ENCODE measurements around the gene NAGK. TPM values are rescaled to one million over a fixed set of nuclear protein-coding genes. Genes with fewer than 3 reads are reported as not detected.
A peak's percentile ranks its signal among the peaks of the same experiment; 100 is the strongest.
"Not testable (repeated sequence)": the region's sequence is repeated elsewhere in the genome, so short reads cannot be mapped to it uniquely, and the experiment has no call there.

NAGK gene
- polyA plus RNA-seq, 6 donors from 2014 or later, result 74.8 to 140 (median 101) TPM

GRCh38 chr2:71074893-71075395 is 6.5 kb downstream of the NAGK start:
- H3K9me3 Mint-ChIP-seq, result no peaks in the 10 kb centered on the region
- H3K36me3 Mint-ChIP-seq, result peaks cover 16 to 31% of the 10 kb centered on the region in 2 donors
- peak overlapping the region in 3 of 6 donors; percentile 61 to 92 (median 79) for H3K27ac Mint-ChIP-seq
- no peaks in the 10 kb centered on the region for H3K27me3 Mint-ChIP-seq
- ATAC-seq (ENCODE audit: low read depth in 2 of 2) (no peak), DNase-seq (no peak)
- no peak overlapping the region for H3K4me3 Mint-ChIP-seq
- peaks cover 37 to 52% (median 51%) of the 10 kb centered on the region in 3 donors for H3K4me1 Mint-ChIP-seq

GRCh38 chr2:71078624-71079023 is 10.2 kb downstream of the NAGK start:
- H3K4me3 Mint-ChIP-seq, result no peak overlapping the region
- H3K4me1 Mint-ChIP-seq, result peaks cover 5 to 18% (median 14%) of the 10 kb centered on the region in 3 donors
- peak overlapping the region in 3 of 6 donors; percentile 53 to 82 (median 65) for H3K27ac Mint-ChIP-seq
- H3K36me3 Mint-ChIP-seq, result peaks cover 13 to 26% of the 10 kb centered on the region in 2 donors
- ATAC-seq (ENCODE audit: low read depth in 2 of 2) (no peak), DNase-seq (no peak)
- H3K27me3 Mint-ChIP-seq, result no peaks in the 10 kb centered on the region
- H3K9me3 Mint-ChIP-seq, result no peaks in the 10 kb centered on the region

- Mint-ChIP-seq H3K36me3 (peaks cover 5 to 11% of the 10 kb centered on the region in 2 donors), H3K27ac (peak overlapping the region in 1 of 6 donors; percentile 60), H3K27me3 (peaks cover 2 to 17% (median 6%) of the 10 kb centered on the region in 3 donors), H3K4me1 (peaks cover 0 to 11% (median 3%) of the 10 kb centered on the region in 3 donors), H3K9me3 (no peaks in the 10 kb centered on the region), H3K4me3 (peak overlapping the region in 4 of 8 donors; percentile 19 to 59 (median 52))
- ATAC-seq (ENCODE audit: low read depth in 2 of 2), result no peak
- DNase-seq, result no peak
Measured at GRCh38 chr2:71082402-71083252, 14.2 kb downstream of the NAGK start.

DNA sequence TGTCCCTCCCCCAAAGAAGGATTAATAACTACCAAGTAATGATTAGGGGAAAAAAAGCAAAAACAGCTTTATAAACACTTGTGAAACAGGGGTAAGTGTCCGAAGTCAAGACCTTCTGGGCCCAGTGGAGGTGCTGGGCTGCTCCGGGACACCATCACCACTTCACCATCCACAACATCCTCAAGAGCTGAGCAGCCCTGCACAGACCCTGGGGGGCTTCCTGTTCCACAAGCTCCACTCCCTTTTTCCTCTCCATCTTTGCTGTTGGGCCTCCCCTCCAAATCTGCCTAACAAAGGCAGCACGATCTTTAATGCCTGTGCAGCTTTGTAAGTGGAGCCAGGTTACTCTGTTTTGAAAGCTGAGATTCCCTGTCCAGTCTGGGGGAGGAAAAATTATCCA is 14.8 kb downstream of the NAGK start:
- Mint-ChIP-seq H3K4me3 (peak overlapping the region in 1 of 8 donors; percentile 59), H3K4me1 (peaks cover 0 to 11% (median 3%) of the 10 kb centered on the region in 3 donors), H3K27me3 (peaks cover 6 to 24% (median 8%) of the 10 kb centered on the region in 3 donors)
- H3K9me3 Mint-ChIP-seq; DNase-seq; ATAC-seq (ENCODE audit: low read depth in 2 of 2); H3K27ac Mint-ChIP-seq; H3K36me3 Mint-ChIP-seq: not testable (repeated sequence)

DNA sequence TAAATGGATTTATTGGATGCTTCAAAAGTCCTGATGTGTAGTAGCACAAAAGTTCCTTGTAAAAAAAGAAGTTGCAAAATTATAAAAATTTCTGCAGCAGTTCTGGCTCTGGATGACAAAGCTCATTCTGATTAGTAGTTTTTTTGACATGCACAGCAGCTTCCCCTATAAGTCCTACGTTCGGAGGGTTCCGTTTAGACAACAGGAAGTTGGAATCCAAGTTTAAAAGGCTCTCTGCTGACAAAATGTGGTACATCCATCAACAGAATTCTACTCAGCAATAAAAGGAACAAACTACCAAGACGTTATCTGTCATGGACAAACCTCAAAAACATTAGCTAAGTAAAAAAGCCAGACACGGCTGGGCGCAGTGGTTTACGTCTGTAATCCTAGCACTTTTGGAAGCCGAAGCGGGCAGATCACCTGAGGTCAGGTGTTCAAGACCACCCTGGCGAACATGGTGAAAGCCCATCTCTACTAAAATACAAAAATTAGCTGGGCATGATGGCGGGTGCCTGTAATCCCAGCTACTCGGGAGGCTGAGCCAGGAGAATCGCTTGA is 15.4 kb downstream of the NAGK start:
- Mint-ChIP-seq H3K4me1 (peaks cover 0 to 11% (median 3%) of the 10 kb centered on the region in 3 donors), H3K4me3 (peak overlapping the region; percentile 35 to 88 (median 74)), H3K27me3 (peaks cover 6 to 28% (median 13%) of the 10 kb centered on the region in 3 donors), H3K27ac (peak overlapping the region in 4 of 6 donors; percentile 38 to 89 (median 74))
- not testable (repeated sequence) for DNase-seq, H3K9me3 Mint-ChIP-seq, H3K36me3 Mint-ChIP-seq
- ATAC-seq (ENCODE audit: low read depth in 2 of 2), result peak in 1 of 2 donors; percentile 71

- ATAC-seq (ENCODE audit: low read depth in 2 of 2); H3K36me3 Mint-ChIP-seq; H3K4me3 Mint-ChIP-seq; DNase-seq; H3K9me3 Mint-ChIP-seq: not testable (repeated sequence)
- Mint-ChIP-seq H3K27ac (peak overlapping the region in 1 of 6 donors; percentile 9), H3K27me3 (peaks cover 12 to 45% (median 29%) of the 10 kb centered on the region in 3 donors), H3K4me1 (peaks cover 0 to 11% (median 3%) of the 10 kb centered on the region in 3 donors)
Measured at GRCh38 chr2:71085325-71086003, 17.0 kb downstream of the NAGK start.

DNA sequence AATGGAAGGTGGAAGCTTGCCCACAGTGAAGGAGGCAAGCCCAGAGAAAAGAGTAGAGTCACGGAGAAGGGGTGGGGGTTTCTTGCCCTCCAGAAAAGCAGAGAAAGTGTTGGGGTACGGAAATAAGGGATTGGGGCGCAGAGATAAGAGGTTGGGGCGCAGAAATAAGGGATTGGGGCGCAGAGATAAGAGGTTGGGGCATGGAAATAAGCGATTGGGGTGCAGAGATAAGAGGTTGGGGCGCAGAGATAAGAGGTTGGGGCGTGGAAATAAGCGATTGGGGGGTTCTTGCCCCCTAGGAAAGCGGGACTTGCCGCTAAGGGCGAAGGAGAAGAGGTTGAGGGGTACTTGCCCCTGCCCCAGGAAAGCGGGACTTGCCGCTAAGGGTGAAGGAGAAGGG is 21.0 kb downstream of the NAGK start:
- H3K27ac Mint-ChIP-seq, result peak overlapping the region in 1 of 6 donors; percentile 85
- not testable (repeated sequence) for ATAC-seq (ENCODE audit: low read depth in 2 of 2); H3K4me1 Mint-ChIP-seq; H3K9me3 Mint-ChIP-seq; DNase-seq; H3K36me3 Mint-ChIP-seq
- H3K27me3 Mint-ChIP-seq, result peaks cover 12 to 46% (median 30%) of the 10 kb centered on the region in 3 donors
- peak overlapping the region in 1 of 8 donors; percentile 26 for H3K4me3 Mint-ChIP-seq

DNA sequence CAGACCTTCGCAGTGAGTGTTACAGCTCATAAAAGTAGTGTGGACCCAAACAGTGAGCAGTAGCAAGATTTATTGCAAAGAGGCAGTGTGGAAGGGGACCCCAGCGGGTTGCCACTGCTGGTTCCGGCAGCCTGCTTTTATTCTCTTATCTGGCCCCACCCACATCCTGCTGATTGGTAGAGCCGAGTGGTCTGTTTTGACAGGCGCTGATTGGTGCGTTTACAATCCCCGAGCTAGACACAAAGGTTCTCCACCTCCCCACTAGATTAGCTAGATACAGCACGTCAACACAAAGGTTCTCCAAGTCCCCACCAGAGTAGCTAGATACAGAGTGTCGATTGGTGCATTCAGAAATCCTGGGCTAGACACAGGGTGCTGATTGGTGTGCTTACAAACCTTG is 23.4 kb downstream of the NAGK start:
- H3K4me3 Mint-ChIP-seq; H3K4me1 Mint-ChIP-seq; ATAC-seq (ENCODE audit: low read depth in 2 of 2); H3K27ac Mint-ChIP-seq; H3K36me3 Mint-ChIP-seq; H3K9me3 Mint-ChIP-seq; DNase-seq: not testable (repeated sequence)
- H3K27me3 Mint-ChIP-seq, result peaks cover 14 to 37% (median 30%) of the 10 kb centered on the region in 3 donors

DNA sequence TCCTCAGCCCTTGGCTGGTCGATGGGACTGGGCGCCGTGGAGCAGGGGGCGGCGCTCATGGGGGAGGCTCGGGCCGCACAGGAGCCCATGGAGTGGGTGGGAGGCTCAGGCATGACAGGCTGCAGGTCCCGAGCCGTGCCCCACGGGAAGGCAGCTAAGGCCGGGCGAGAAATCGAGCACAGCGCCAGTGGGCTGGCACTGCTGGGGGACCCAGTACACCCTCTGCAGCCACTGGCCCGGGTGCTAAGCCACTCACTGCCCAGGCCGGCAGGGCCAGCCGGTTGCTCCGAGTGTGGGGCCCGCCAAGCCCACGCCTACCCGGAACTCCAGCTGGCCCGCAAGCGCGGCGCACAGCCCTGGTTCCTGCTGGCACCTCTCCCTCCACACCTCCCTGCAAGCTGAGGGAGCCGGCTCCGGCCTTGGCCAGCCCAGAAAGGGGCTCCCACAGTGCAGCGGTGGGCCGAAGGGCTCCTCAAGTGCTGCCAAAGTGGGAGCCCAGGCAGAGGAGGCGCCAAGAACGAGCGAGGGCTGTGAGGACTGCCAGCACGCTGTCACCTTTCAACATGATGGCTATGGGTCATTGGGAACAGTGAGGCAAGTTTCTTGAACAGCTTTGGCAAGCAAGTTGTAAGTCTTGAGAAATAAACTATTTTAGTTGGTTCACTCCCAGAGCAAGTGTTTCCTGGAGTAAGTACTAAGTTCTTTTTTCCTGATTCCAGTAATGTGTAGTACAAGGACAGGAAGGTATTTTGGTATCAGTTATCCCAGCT is 24.2 kb downstream of the NAGK start:
- H3K27ac Mint-ChIP-seq; ATAC-seq (ENCODE audit: low read depth in 2 of 2); DNase-seq; H3K4me1 Mint-ChIP-seq; H3K36me3 Mint-ChIP-seq; H3K9me3 Mint-ChIP-seq: not testable (repeated sequence)
- Mint-ChIP-seq H3K27me3 (peaks cover 9 to 34% (median 28%) of the 10 kb centered on the region in 3 donors), H3K4me3 (peak overlapping the region in 1 of 8 donors; percentile 19)

DNA sequence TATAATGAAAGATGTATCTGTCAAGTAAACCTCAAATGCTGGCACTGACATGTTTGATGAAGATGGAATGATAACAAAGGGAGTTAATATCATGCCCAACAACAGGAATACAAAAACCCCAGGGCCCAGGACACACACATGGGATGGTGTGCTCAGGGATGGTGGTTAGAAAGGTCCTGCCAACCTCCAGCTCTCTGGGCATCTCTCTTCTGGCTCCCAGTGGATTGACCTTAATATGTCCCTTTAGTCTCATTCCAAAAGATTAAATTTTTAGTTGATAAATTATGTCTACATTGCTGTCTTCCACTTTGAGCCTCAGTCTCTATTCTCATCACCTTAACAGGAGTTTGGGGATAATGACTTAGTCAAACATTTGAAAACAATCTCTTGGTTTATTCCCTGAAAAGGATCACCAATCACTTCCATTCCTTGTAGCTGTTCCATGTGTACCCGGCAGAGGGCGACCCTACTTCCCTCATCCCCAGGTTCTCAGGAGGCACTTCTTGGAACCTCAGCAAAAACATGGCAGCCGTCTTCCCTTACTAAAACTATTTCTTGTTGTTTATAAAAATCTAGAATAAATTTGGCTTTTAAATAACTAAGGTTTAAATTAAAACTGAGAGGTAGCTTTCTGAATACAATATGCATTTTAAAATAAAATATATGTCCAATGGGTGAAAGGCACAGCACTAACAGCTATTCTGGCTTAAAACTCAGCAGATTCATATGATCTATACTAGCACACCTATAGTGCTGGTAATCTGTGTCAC is 31.9 kb downstream of the NAGK start:
- peaks cover 0 to 2% (median 0%) of the 10 kb centered on the region in 7 donors for H3K9me3 Mint-ChIP-seq
- DNase-seq, result peak; percentile 19
- no peak overlapping the region for H3K4me3 Mint-ChIP-seq
- peaks cover 0 to 4% (median 0%) of the 10 kb centered on the region in 3 donors for H3K4me1 Mint-ChIP-seq
- H3K27me3 Mint-ChIP-seq, result peaks cover 6 to 10% (median 8%) of the 10 kb centered on the region in 3 donors
- peak overlapping the region in 1 of 6 donors; percentile 32 for H3K27ac Mint-ChIP-seq
- H3K36me3 Mint-ChIP-seq, result no peaks in the 10 kb centered on the region
- ATAC-seq (ENCODE audit: low read depth in 2 of 2), result peak in 1 of 2 donors; percentile 50

- Mint-ChIP-seq H3K4me3 (peak overlapping the region in 1 of 8 donors; percentile 17), H3K27me3 (peaks cover 6 to 10% (median 7%) of the 10 kb centered on the region in 3 donors), H3K27ac (no peak overlapping the region), H3K36me3 (no peaks in the 10 kb centered on the region), H3K9me3 (peaks cover 0 to 8% (median 0%) of the 10 kb centered on the region in 7 donors), H3K4me1 (peaks cover 0 to 4% (median 0%) of the 10 kb centered on the region in 3 donors)
- ATAC-seq (ENCODE audit: low read depth in 2 of 2), result no peak
- no peak for DNase-seq
Measured at GRCh38 chr2:71101656-71102055, 33.2 kb downstream of the NAGK start.
